GM19452 (cell line): ENCODE data around the gene SORBS2.
A peak's percentile ranks its signal among the peaks of the same experiment; 100 is the strongest.
"Not testable (repeated sequence)": the region's sequence is repeated elsewhere in the genome, so short reads cannot be mapped to it uniquely, and the experiment has no call there.

Source experiments
- ATAC-seq: cut with Tn5 transposase; IDR thresholded peaks from one replicate; pipeline ENCODE4 v1.9.1; 2021; ENCODE audit not compliant: unreplicated experiment

Gene SORBS2, protein sequence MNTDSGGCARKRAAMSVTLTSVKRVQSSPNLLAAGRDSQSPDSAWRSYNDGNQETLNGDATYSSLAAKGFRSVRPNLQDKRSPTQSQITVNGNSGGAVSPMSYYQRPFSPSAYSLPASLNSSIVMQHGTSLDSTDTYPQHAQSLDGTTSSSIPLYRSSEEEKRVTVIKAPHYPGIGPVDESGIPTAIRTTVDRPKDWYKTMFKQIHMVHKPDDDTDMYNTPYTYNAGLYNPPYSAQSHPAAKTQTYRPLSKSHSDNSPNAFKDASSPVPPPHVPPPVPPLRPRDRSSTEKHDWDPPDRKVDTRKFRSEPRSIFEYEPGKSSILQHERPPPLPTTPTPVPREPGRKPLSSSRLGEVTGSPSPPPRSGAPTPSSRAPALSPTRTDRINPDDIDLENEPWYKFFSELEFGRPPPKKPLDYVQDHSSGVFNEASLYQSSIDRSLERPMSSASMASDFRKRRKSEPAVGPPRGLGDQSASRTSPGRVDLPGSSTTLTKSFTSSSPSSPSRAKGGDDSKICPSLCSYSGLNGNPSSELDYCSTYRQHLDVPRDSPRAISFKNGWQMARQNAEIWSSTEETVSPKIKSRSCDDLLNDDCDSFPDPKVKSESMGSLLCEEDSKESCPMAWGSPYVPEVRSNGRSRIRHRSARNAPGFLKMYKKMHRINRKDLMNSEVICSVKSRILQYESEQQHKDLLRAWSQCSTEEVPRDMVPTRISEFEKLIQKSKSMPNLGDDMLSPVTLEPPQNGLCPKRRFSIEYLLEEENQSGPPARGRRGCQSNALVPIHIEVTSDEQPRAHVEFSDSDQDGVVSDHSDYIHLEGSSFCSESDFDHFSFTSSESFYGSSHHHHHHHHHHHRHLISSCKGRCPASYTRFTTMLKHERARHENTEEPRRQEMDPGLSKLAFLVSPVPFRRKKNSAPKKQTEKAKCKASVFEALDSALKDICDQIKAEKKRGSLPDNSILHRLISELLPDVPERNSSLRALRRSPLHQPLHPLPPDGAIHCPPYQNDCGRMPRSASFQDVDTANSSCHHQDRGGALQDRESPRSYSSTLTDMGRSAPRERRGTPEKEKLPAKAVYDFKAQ (N-terminal part only)

DNA sequence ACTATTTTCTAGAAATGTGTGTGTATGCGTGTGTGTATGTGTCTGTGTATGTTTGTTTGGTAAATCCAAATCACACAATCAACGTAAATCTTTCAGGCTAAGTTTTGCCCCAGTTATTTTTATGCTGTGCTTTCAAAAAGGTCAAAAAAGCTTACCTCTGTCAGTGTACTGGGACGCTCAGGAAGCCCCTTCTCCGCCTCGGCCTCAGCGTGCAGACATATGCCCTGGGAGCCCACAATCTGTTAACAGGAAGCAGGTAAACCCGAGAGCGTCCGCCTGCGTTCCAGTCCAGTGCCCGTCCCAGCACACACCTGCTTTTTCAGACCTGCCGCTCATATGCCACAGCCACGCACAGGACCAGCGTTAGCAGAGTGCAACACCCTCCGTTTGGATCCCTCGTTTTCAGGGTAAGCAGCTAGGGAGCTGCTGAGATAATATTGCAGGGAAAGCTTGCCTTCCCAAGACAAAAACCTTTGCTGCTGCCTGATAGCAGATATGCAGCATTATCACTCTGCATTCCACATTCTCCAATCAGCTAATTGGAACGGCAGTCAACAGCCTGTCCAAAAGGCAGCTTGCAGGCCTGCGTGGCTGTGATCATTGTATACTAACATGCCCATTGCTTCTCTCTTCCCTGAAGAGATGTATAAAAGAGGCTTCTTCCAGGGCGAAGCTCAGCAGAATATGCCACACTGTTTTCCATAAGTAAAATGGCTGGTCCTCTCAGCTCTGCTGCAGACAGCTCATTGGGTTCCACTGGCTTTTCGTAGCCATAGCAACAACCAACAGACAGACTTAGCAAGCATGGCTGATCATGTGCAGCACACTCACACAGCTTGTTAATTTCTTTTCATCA, at the start of gene SORBS2:
TSS of gene SORBS2 (minus strand) at position 686 of the 856 bp plus-strand sequence. CDS start 121,623 bp downstream, outside the sequence.
- peak; percentile 85 for ATAC-seq

- no peak for ATAC-seq
Observed at GRCh38 chr4:185859111-185859510, 47.1 kb upstream of the SORBS2 start.

DNA sequence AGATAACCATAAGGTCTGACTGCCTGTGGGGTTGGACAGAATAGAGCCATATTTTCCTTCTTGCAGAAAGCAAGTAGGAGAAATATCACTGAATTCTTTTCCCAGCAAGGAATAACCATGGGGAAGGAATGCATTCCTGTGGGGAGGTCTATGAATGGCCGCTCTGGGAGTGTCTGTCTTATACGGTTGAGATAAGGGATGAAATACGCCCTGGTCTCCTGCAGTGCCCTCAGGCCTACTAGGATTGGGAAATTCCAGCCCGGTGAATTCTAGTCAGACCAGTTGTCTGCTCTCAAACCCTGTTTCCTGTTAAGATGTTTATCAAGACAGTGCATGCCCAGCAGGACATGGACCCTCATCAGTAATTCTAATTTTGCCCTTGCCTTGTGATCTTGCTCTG, 45.6 kb upstream of the SORBS2 start:
- ATAC-seq = not testable (repeated sequence)

DNA sequence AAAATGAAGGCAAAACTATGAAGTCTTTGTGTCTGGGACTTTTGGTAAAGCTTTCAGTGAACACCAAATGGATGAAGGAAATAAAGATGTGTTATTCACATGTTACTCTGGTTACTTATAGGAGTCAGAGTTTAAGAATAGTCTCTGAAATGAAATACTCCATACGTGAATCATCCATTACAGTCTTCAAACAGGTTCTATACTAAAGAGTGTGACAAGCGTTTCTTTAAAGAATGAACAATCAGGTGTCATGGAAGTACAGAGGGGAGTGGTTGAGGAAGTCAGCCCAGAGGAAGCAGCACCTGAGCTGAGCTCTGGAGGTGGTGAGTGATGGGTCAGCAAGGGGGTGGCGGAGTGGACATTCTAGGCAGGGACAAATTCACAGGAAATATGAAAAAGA, 41.8 kb upstream of the SORBS2 start:
- ATAC-seq = no peak

DNA sequence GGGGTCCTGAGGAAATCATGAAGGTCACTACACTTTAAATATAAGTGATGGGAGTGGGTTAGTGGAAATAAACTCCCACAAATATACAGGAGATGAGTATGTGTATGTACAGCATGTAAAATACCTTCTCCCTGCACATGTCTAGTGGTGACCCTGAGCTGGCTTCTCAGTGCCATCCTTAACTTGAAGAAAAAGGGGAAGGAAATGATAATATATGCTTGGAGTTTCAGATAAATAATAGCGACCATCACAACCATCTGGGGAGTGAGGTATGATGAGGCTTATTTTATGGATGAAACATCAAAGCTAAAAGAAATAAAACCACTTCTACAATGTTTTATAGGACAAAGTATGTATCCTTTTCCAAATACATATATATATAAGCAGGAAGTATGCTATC, 41.0 kb upstream of the SORBS2 start:
- ATAC-seq = no peak

DNA sequence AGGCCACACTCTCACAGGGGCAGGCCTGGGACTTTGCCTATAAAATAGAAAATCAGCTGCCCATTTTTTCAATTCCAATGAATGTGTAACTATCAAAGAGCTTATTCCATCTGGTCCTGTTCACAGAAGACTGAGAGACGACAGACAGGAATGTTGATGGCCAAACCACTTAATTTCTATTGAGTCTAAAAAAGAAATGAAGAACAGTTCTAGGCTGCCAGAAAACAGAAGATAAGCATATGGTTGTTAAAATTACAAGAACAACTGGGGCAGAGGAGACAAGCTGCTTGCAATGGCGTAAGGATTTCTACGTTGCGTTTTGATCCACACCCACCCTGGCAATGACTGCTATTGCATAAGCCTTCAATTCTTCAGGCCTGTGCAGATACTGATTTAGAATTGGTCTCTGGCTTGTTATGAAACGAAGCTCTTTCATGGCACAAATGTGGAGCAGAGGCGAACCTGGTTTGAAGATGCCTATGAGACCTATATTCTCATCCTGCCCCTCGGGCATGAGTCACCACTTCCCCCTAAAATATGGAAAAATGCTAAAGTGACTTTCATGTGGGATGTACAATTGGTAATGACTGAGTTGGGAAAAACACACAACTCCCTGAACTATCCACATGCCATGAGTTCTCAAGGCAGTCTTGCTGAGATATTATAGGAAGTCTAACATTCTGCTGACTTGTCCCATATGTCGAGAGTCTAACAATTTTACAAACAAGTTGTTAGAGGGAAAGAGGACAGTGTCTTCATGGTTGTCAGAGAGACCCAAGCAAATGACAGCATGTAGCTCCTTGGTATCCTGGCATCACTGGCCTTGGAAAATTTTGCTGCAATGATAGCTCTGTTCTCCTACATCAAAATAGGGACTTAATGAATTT, 37.9 kb upstream of the SORBS2 start:
- ATAC-seq = no peak

GRCh38 chr4:185847352-185848097, 35.5 kb upstream of the SORBS2 start:
- ATAC-seq = no peak

DNA sequence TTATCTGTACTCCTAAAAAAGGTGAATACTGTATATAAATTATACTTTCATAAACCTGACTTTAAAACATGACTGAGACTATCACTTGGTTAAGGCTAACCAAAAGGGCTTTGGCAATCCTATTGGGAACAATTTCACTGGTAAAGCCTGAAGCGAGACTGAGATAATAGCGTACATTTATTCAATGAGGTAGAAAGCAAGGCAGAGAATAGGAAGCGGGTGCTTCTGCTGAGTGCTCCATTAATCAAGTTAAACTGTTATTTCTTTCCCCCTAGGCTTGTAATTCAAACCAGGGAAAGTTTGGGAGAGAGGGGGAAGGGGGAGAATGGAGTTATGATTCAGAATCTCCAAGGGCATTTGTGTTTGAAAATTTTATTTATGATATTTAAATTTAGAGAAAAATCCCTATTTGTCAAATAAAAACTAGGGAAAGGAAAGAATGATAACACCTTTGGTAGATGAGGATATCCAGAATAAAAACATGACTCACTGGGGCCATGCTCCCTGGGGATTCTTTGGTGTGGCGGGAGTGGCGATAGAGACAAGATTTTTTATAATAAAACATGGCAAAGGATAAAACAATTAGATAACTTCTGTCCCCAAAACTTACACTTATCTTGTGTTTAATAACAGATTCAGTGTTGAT, 34.6 kb upstream of the SORBS2 start:
- no peak for ATAC-seq

- ATAC-seq = no peak
Observed at GRCh38 chr4:185845966-185846365, 34.0 kb upstream of the SORBS2 start.

DNA sequence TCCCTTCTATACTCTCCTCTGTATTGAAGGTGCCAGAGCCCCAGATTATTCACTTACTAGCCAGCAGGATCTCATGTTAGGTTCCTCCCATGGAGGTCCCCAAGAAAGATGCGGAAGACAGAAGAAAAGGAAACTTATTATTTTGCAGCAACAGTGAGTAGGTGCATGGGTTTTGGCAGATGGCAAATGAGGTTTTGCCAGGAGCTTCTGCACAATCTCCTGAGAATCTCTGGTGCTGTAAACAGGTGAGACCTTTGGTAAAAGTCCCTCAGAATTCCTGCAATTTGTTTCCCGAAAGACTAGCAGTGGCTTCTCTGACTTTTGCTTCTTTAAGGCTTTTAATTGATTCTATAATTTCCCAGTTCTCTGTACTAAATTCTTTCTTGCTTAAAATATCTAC, 29.5 kb upstream of the SORBS2 start:
- ATAC-seq = no peak

DNA sequence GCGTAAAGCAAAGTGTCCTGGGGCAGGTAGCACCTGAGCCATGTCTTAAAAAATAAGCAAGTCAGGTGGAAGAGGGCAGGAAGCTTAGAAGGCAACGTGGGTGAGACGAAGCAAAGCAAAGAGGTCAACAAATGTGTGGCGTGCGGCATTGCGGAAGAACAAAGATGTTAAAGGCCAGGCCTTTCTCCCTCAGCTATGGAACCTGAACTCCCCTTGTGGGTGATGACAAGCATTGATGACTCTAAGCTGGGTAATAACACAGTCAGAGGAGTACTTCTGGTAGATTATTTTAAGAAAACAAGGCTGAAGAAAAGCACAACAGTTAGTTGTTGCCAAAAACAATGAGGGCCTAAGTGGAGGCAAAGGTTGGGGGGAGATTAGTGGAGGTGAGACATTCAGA, 29.0 kb upstream of the SORBS2 start:
- ATAC-seq = no peak

DNA sequence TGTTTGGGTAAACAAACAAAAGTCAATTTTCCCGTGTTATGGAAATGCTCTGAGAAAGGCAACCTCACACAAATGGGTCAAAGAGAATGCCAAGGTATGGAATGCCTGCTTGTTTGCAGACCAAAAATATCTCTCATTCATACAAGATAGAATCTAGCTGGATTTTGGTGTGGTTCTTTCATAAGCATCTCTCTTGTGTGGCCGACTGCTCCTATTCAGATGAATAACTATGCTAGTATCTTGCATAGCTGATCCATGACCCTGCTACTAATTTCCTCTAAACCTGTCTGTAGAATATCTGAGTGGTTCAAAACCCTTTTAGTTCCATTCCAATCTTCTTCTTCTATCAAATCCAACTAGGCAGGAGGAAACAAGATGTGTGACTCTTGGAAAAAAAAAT, 28.2 kb upstream of the SORBS2 start:
- ATAC-seq = no peak

- no peak for ATAC-seq
Observed at GRCh38 chr4:185839770-185840169, 27.8 kb upstream of the SORBS2 start.

GRCh38 chr4:185839194-185839712, 27.3 kb upstream of the SORBS2 start:
- no peak for ATAC-seq

- ATAC-seq = no peak
Observed at GRCh38 chr4:185838514-185839193, 26.7 kb upstream of the SORBS2 start.

DNA sequence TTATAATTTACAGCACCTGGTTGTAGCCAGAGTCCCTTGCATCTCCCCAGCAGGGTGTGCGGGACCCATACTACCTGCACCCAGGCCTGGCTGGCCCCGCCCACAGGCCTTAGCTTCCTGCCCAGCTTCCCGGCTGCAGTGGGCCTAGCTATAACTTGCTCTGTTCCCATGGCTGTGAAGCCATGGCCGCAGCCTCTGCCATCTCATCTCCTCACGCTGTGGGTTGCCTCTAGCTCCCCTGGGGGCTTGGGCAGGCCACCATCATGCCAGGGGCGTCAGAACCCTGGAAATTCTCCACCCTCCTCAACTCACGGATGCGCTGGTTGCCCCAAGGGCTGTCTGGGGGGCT, 26.1 kb upstream of the SORBS2 start:
- ATAC-seq = no peak

- ATAC-seq = no peak
Observed at GRCh38 chr4:185837415-185838103, 25.6 kb upstream of the SORBS2 start.
